Thyroid gland (tissue), 4 donors: ENCODE results near the gene SCAANT1.

Source experiments
- CTCF ChIP-seq, 6 experiments: fragments of 200-600 bp in 3 of 6; fragments of 450-650 bp in 3 of 6; sonication (generic) in 3 of 6; IDR thresholded peaks; one replicate each; pipeline ENCODE4 v1.5.1; 2016 to 2019; ENCODE audit warnings: antibody characterized with exemption in 6 of 6, mild to moderate bottlenecking in 2 of 6, inconsistent platforms in 1 of 6, moderate library complexity in 1 of 6
- POLR2A ChIP-seq, 2 donors: fragments of 450-650 bp; IDR thresholded peaks; one replicate each; pipeline ENCODE4 v1.6.1; 2017; ENCODE audit warnings: antibody characterized with exemption in 2 of 2, mild to moderate bottlenecking in 2 of 2, moderate library complexity in 1 of 2

DNA sequence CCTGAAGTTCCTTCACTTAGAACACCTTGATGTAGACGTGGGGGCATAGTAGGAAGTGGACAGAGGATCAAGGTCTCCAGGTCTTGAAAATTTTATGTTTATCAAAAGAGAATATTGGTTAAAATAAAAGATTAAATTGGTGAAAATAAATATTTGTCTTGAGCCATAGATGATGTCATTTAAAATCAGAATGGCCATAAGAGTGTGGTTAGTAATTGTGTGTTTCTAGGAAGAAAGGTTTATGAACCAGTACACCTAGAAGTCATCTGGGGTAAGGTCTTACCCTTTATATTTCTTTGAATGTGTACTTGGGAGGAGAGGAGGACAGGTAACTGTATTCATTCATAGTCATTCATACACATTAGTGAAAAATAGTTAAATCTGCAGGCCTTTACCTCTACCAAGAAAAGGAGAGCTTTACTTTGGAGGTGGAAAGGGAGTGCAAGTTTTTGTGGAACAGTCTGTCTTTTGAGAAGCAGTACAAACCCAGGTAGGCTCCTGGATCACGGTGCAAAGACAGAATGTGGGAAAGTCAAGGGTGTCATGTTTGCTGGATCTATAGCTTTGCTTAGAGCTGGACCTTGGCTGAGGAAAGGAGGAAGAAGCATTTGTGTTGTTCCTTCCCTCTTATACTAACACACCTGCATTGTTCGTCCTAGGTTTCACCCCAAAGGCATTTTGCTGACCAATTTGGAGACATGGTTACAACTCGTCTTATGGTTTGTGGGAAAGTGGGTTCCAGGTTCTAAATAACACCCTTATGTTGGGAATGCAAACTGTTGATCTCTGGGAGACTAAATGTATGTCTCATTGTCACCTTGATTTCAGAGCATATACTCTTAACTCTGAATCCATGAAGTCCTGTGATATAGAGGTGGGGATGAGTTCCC, 6.2 kb downstream of the SCAANT1 start:
- no peak for TF ChIP-seq CTCF (IDR thresholded peaks at IDR 0.05)
- no peak for TF ChIP-seq POLR2A (IDR thresholded peaks at IDR 0.05)
